Nucleus accumbens (tissue), 56 donors: Measurements from ENCODE around the gene CYP4F8.
"Not testable (repeated sequence)": the region's sequence is repeated elsewhere in the genome, so short reads cannot be mapped to it uniquely, and the experiment has no call there.

ENCODE experiments used
- DNase-seq, 56 donors: peaks; one replicate each; lab custom pipeline; 2025; lab: John Stamatoyannopoulos, UW

CYP4F8 gene

GRCh38 chr19:15641901-15642491 is 27.0 kb downstream of the CYP4F8 start:
- DNase-seq: no peak

DNA sequence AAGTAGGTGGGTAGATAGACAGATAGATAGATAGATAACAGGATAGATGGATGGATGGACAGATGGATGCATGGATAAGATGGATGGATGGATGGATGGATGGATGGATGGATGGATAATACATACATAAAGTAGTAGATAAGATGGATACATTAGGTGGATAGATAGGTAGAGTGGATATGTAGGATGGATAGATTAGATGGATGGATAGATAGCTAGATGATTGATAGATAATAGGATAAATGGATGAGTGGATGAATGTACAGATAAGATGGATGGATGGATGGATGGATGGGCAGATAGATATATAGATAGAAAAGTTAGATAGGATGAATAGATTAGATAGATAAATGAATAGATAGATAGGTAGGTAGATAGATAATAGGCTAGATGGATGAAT is 27.8 kb downstream of the CYP4F8 start:
- no peak for DNase-seq

DNA sequence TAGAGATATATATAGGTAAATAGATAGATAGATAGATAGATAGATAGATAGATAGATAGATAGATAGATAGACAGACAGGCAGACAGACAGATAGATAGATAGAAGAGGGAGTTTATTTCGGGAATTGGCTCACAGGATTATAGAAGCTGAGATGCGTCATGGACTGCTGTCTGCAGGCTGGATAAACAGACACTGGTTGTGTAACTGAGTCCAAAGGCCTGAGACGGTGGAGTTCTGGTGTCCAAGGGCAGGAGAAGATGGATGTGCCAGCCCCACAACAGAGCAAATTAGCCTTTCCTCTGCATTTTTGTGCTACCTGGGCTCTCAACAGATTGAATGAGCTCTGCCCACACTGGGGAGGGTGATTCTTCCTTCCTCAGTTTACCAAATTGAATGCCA is 28.4 kb downstream of the CYP4F8 start:
- no peak for DNase-seq

GRCh38 chr19:15644066-15644741 is 29.2 kb downstream of the CYP4F8 start:
- DNase-seq: no peak

GRCh38 chr19:15644816-15645215 is 29.8 kb downstream of the CYP4F8 start:
- no peak for DNase-seq

- DNase-seq: no peak
These were observed 34.5 kb downstream of the CYP4F8 start for GRCh38 chr19:15649526-15649925.

DNA sequence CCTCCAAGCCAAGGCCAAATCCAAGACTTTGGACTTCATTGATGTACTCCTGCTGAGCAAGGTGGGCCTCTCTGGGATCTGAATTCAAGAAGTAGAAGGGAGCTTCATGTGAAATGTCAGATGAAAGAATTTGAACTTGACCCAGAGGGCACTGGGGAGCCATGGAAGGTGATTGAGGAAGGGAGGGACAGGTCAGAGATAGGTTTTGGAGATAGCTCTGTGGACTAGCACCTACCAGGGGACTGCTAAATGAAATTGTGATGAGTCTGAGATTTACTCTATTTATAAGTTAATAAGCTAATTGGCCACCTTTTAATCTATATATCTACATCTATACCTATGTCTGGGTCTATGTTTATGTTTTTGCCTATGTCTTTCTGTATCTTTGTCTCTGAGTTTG is 35.1 kb downstream of the CYP4F8 start:
- not testable (repeated sequence) for DNase-seq

DNA sequence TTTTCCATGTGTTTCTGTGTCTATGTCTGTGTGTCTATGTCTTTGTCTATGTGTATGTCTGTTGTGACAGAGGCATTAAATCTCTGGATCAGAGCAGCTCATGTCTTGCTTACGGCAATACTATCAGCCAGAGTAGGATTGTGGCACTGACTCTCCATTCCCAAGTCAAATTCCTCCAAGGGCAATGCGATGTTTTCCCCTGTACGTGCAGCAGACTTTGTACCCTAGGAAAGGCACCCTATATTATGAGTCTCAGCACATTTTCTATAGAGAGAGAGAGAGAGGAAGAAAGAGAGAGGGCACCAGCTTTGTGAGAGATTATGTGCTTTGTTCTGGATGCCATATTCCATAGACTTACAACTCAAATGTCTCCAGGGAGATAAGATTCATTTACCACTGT is 36.8 kb downstream of the CYP4F8 start:
- no peak for DNase-seq

- no peak for DNase-seq
These were observed 37.7 kb downstream of the CYP4F8 start for GRCh38 chr19:15652559-15653278.

DNA sequence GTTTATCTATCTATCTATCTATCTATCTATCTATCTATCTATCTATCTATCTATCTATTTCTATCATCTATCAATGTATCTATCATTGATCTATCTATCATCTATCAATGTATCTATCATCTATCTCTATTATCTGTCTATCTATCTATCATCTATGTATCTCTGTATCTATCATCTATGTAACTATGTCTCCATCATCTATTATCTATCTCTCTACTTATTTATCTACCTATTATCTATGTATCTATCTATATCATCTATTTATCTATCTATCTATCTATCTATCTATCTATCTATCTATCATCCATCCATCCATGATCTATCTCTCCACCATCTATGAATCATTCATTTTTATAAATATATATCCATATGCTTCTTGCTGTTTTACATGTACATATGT is 41.4 kb downstream of the CYP4F8 start:
- no peak for DNase-seq

DNA sequence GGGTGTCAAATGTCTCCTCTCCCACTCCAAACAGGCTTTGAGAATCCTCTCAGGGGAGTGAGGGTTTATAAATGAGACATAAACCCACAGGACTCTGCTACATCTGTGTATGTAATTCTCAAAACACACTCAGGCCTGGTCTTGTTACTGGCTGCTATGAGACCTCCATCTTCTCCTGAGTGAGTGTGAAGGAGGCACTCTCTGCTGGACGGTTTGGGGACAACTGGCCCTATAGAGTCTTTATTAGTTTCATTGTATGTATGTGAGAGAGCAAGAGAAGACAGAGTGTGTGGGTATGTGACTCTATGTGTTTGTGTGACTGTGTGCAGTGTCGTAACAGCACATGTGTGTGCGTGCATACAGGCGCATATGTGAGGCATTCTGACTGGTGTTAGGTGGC is 48.2 kb downstream of the CYP4F8 start:
- no peak for DNase-seq

GRCh38 chr19:15666186-15666585 is 51.2 kb downstream of the CYP4F8 start:
- DNase-seq: no peak

GRCh38 chr19:15666883-15667282 is 51.9 kb downstream of the CYP4F8 start:
- no peak for DNase-seq

DNA sequence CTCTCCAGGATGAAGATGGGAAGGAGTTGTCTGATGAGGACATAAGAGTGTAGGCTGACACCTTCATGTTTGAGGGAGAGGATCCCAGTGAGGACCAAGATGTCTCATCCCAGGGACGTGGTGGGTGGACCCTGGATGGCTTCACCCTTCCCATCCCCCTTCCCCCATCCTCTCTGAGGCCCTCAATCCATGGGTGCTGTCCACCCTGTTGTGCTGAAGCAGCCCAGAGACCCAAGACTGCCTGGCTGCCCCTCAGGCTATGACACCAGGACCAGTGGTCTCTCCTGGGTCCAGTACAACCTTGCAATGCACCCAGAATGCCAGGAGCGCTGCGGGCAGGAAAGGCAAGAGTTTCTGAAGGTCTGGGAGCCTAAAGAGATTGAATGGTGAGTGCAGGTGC is 54.4 kb downstream of the CYP4F8 start:
- DNase-seq: no peak

DNA sequence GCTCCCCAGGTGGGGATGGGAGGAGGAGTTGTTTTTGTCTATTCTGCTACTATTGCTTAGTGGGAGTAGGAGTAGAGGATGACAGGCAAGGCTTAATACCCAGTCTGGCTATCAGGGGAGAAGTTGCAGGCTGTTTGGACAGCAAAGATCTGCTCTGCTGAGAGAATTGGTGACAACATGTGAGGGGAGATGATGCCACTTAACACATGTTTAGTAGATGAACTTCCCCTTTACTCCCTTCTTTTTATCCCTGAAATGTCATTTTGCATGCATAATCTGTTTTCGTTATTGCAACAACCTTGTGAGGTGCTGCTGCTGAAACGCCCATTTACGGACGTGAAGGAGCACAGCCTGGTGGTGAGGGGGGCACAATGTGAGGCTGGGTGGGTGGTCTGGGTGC is 54.9 kb downstream of the CYP4F8 start:
- no peak for DNase-seq

- no peak for DNase-seq
These were observed 56.3 kb downstream of the CYP4F8 start for GRCh38 chr19:15671237-15671821.

GRCh38 chr19:15671891-15672579 is 57.0 kb downstream of the CYP4F8 start:
- no peak for DNase-seq

GRCh38 chr19:15672580-15673175 is 57.7 kb downstream of the CYP4F8 start, which contains the start of gene CYP4F12:
Gene CYP4F12, plus strand, starts transcription at chr19:15673087. Its CDS starts 443 bp downstream, at chr19:15673530.
- DNase-seq: peak in 6 of 56 donors; percentile 1 to 59 (median 10)

- peak in 1 of 56 donors; percentile 2 for DNase-seq
These were observed 58.2 kb downstream of the CYP4F8 start for GRCh38 chr19:15673176-15673654.

- no peak for DNase-seq
These were observed 60.5 kb downstream of the CYP4F8 start for GRCh38 chr19:15675560-15675959.
